Vagina (tissue), 2 donors: ENCODE results near the gene CHMP5. TPM values are rescaled to one million over a fixed set of nuclear protein-coding genes. Genes with fewer than 3 reads are reported as not detected.

Source experiments
- DNase-seq, 2 donors: peaks; one replicate each; pipeline ENCODE4 v3.0.0-alpha.2; 2017; ENCODE audit errors: extremely low spot score in 2 of 2
- H3K27ac ChIP-seq: fragments of 200-600 bp; sonication (generic); one replicate; pipeline ENCODE4 v1.5.1; 2019
- H3K27me3 ChIP-seq: fragments of 200-600 bp; sonication (generic); one replicate; pipeline ENCODE4 v1.5.1; 2019
- H3K36me3 ChIP-seq, 2 donors: fragments of 200-600 bp; sonication (generic); one replicate each; pipeline ENCODE4 v1.5.1; 2017 to 2019
- H3K4me1 ChIP-seq: fragments of 200-600 bp; sonication (generic); one replicate; pipeline ENCODE4 v1.5.1; 2019
- H3K4me3 ChIP-seq, 2 donors: fragments of 200-600 bp; sonication (generic); 1 replicate in 1 of 2; 2 replicates in 1 of 2; pipeline ENCODE4 v1.5.1; 2016 to 2019
- H3K9me3 ChIP-seq: fragments of 200-600 bp; sonication (generic); one replicate; pipeline ENCODE4 v1.5.1; 2019
- CTCF ChIP-seq, 3 experiments: fragments of 450-650 bp in 2 of 3; fragments of 200-600 bp in 1 of 3; sonication (generic) in 1 of 3; IDR thresholded peaks; one replicate each; pipeline ENCODE4 v1.5.1; 2017 to 2019; ENCODE audit warnings: antibody characterized with exemption in 3 of 3, mild to moderate bottlenecking in 2 of 3, moderate library complexity in 2 of 3
- POLR2A ChIP-seq, 2 donors: fragments of 450-650 bp; IDR thresholded peaks; one replicate each; pipeline ENCODE4 v1.6.1; 2017; ENCODE audit warnings: antibody characterized with exemption in 2 of 2, mild to moderate bottlenecking in 2 of 2, moderate library complexity in 2 of 2
- POLR2AphosphoS5 ChIP-seq, 2 donors: sonication (generic); formaldehyde crosslinking; IDR thresholded peaks; one replicate each; pipeline ENCODE4 v1.9.0; 2017; ENCODE audit warnings: antibody characterized with exemption in 2 of 2, mild to moderate bottlenecking in 2 of 2, low read depth in 1 of 2; ENCODE audit not compliant: insufficient read depth in 1 of 2
- intact Hi-C: fragments of 100-400 bp; cut with DNase I; formaldehyde crosslinking; loops from one replicate; pipeline ENCODE4 v1.15.1; 2023
- total RNA-seq: library from RNA; depleted of rRNA; stranded (reverse); fragments of >200 nt; gene quantifications from one replicate; pipeline ENCODE4 v1.2.3, GENCODE V29; 2016

Gene CHMP5
- total RNA-seq, 1 donor from 2014 or later = 41.5 TPM

DNA sequence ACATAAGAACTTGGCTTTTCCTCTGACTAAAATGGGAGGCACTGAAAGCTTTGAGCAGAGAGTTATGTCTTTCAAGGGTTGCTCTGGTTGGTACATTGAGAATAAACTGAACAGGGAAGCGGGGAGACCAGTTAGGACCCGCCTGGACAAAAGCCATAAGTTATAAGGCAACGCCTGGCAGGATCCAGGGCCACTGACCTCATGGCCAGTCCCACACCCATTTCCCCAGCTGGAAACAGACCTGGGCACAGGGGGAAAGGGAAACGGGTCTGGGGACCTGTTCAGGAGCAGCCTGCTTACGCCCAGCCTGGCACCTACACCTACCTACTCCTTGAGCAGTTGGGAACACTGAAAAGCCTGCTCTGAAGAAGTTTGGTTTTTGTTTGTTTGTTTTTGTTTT is 23.6 kb upstream of the CHMP5 start:
- Histone ChIP-seq H3K9me3 (no peaks in the 10 kb centered on the region), H3K27ac (no peak overlapping the region), H3K4me3 (no peak overlapping the region), H3K4me1 (no peaks in the 10 kb centered on the region), H3K36me3 (no peaks in the 10 kb centered on the region), H3K27me3 (no peaks in the 10 kb centered on the region)
- intact Hi-C loops = no loop called here
- TF ChIP-seq CTCF (IDR thresholded peaks at IDR 0.05) (no peak), POLR2AphosphoS5 (IDR thresholded peaks at IDR 0.05; ENCODE audit: insufficient read depth in 1 of 2, low read depth in 1 of 2) (no peak), POLR2A (IDR thresholded peaks at IDR 0.05) (no peak)
- DNase-seq = no peak

DNA sequence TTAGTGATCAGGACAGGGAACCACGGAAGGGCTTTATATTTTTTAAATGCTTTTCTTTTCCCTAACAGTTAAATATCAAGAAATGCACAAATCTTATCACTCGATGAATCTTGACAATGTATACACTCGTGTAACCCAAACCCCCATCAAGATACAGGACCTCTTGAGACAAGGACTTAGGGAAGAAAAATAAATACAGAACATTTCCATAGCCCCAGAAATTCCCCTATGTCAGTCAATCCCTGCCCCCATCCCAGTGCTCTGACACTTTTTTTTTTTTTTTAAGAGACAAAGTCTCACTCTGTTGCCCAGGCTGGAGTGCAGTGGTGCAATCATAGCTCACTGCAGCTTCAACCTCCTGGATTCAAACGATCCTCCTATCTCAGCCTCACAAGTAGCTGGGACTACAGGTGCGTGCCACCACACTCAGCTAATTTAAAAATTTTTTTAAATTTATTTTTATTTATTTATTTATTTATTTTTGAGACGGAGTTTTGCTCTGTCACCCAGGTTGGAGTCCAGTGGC is 22.2 kb upstream of the CHMP5 start:
- H3K27ac ChIP-seq = no peak overlapping the region
- no peaks in the 10 kb centered on the region for H3K27me3 ChIP-seq
- intact Hi-C loops = no loop called here
- TF ChIP-seq POLR2A (IDR thresholded peaks at IDR 0.05) (no peak), POLR2AphosphoS5 (IDR thresholded peaks at IDR 0.05; ENCODE audit: insufficient read depth in 1 of 2, low read depth in 1 of 2) (no peak), CTCF (IDR thresholded peaks at IDR 0.05) (no peak)
- no peaks in the 10 kb centered on the region for H3K9me3 ChIP-seq
- H3K4me1 ChIP-seq = no peaks in the 10 kb centered on the region
- no peak for DNase-seq
- H3K36me3 ChIP-seq = no peaks in the 10 kb centered on the region
- no peak overlapping the region for H3K4me3 ChIP-seq

- TF ChIP-seq POLR2A (IDR thresholded peaks at IDR 0.05) (no peak), CTCF (IDR thresholded peaks at IDR 0.05) (no peak), POLR2AphosphoS5 (IDR thresholded peaks at IDR 0.05; ENCODE audit: insufficient read depth in 1 of 2, low read depth in 1 of 2) (no peak)
- no peaks in the 10 kb centered on the region for H3K4me1 ChIP-seq
- intact Hi-C loops = loop anchor here (2.0 kb wide), 1 partner anchor 65 kb away; no protein-coding TSS in a partner anchor
- H3K9me3 ChIP-seq = no peaks in the 10 kb centered on the region
- H3K27ac ChIP-seq = no peak overlapping the region
- DNase-seq = peak in 1 of 2 donors; percentile 32
- H3K36me3 ChIP-seq = no peaks in the 10 kb centered on the region
- no peaks in the 10 kb centered on the region for H3K27me3 ChIP-seq
- no peak overlapping the region for H3K4me3 ChIP-seq
These were observed 20.6 kb upstream of the CHMP5 start for GRCh38 chr9:33244137-33244784.

GRCh38 chr9:33245341-33245740 is 19.5 kb upstream of the CHMP5 start:
- Histone ChIP-seq H3K4me3 (no peak overlapping the region), H3K4me1 (no peaks in the 10 kb centered on the region), H3K27me3 (no peaks in the 10 kb centered on the region), H3K36me3 (no peaks in the 10 kb centered on the region), H3K9me3 (no peaks in the 10 kb centered on the region), H3K27ac (no peak overlapping the region)
- intact Hi-C loops = loop anchor here (2.0 kb wide), 1 partner anchor 63 kb away; no protein-coding TSS in a partner anchor
- no peak for TF ChIP-seq POLR2A (IDR thresholded peaks at IDR 0.05)
- TF ChIP-seq CTCF (IDR thresholded peaks at IDR 0.05) = no peak
- TF ChIP-seq POLR2AphosphoS5 (IDR thresholded peaks at IDR 0.05; ENCODE audit: insufficient read depth in 1 of 2, low read depth in 1 of 2) = no peak
- DNase-seq = peak in 1 of 2 donors; percentile 78

DNA sequence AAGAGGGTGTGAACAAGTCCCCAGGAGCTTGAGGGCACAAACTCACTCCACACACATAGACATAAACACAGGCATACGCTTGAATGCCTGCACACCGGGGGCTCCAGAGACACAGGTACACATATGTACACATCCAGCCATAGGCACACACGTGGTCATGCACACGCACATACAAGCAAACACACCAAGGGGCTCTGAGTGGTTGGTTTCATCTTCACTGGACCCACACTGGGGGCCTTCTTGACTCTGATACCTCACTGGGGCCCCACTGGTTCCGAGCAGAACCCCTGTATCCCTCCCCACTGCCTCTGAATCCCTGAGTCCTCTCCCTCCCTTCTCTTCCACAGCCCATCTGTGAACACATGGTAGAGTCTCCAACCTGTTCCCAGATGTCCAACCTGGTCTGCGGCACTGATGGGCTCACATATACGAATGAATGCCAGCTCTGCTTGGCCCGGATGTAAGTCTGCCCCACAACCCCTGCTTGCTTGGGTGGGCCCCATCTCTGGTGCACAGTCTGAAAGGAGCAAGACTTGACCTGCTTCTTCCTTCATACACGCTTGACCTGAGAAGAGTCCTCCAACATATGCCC is 18.5 kb upstream of the CHMP5 start:
- TF ChIP-seq POLR2AphosphoS5 (IDR thresholded peaks at IDR 0.05; ENCODE audit: insufficient read depth in 1 of 2, low read depth in 1 of 2) = no peak
- no peak for TF ChIP-seq POLR2A (IDR thresholded peaks at IDR 0.05)
- TF ChIP-seq CTCF (IDR thresholded peaks at IDR 0.05) = no peak
- Histone ChIP-seq H3K36me3 (no peaks in the 10 kb centered on the region), H3K4me3 (no peak overlapping the region), H3K9me3 (no peaks in the 10 kb centered on the region), H3K4me1 (no peaks in the 10 kb centered on the region), H3K27me3 (no peaks in the 10 kb centered on the region), H3K27ac (no peak overlapping the region)
- peak in 1 of 2 donors; percentile 54 for DNase-seq
- intact Hi-C loops = no loop called here
